Trophoblast cell (in vitro differentiated cells and primary cell): ENCODE results near the gene RPUSD1.
A peak's percentile ranks its signal among the peaks of the same experiment; 100 is the strongest.

ENCODE experiments used
- DNase-seq, 2 donors: peaks; one replicate each; pipeline ENCODE4 v3.0.0-alpha.2; 2016
- H2AFZ ChIP-seq: 2 replicates; pipeline ENCODE4 v1.6.1; 2013; ENCODE audit warnings: low read length, moderate library complexity, mild to moderate bottlenecking; ENCODE audit not compliant: insufficient read depth, poor library complexity
- H2AK5ac ChIP-seq: 2 replicates; pipeline ENCODE4 v1.6.1; 2013; ENCODE audit warnings: mild to moderate bottlenecking, low read length
- H2BK120ac ChIP-seq: 2 replicates; pipeline ENCODE4 v1.6.1; 2013; ENCODE audit warnings: low read length, mild to moderate bottlenecking, moderate library complexity; ENCODE audit not compliant: insufficient read depth, poor library complexity
- H2BK12ac ChIP-seq: 2 replicates; pipeline ENCODE4 v1.6.1; 2013; ENCODE audit warnings: mild to moderate bottlenecking, low read length, moderate library complexity
- H2BK5ac ChIP-seq: 2 replicates; pipeline ENCODE4 v1.6.1; 2013; ENCODE audit warnings: low read length, low read depth, moderate library complexity, mild to moderate bottlenecking; ENCODE audit not compliant: poor library complexity
- H3K14ac ChIP-seq: 2 replicates; pipeline ENCODE4 v1.6.1; 2013; ENCODE audit warnings: mild to moderate bottlenecking, low read length
- H3K18ac ChIP-seq: 2 replicates; pipeline ENCODE4 v1.6.1; 2013; ENCODE audit warnings: mild to moderate bottlenecking, low read length
- H3K23ac ChIP-seq: 2 replicates; pipeline ENCODE4 v1.6.1; 2013; ENCODE audit warnings: low read length
- H3K27ac ChIP-seq: 2 replicates; pipeline ENCODE4 v1.5.1; 2013; ENCODE audit warnings: low read depth, mild to moderate bottlenecking, inconsistent platforms, low read length, moderate library complexity
- H3K27me3 ChIP-seq: 2 replicates; pipeline ENCODE4 v1.6.1; 2013; ENCODE audit warnings: inconsistent platforms, mild to moderate bottlenecking, low read length, moderate library complexity; ENCODE audit not compliant: insufficient read depth
- H3K36me3 ChIP-seq, 2 experiments: 1 replicate in 1 of 2; 2 replicates in 1 of 2; pipeline ENCODE4 v1.6.1; 2013; ENCODE audit warnings: low read length in 2 of 2, mild to moderate bottlenecking in 2 of 2, moderate library complexity in 1 of 2; ENCODE audit not compliant: insufficient read depth in 2 of 2, control insufficient read depth in 1 of 2
- H3K4ac ChIP-seq: 2 replicates; pipeline ENCODE4 v1.6.1; 2013; ENCODE audit warnings: low read depth, mild to moderate bottlenecking, low read length, moderate library complexity
- H3K4me1 ChIP-seq, 2 experiments: 1 replicate in 1 of 2; 2 replicates in 1 of 2; pipeline ENCODE4 v1.6.1; 2013; ENCODE audit warnings: low read length in 2 of 2, mild to moderate bottlenecking in 2 of 2, moderate library complexity in 1 of 2; ENCODE audit not compliant: insufficient read depth in 2 of 2, control insufficient read depth in 1 of 2
- H3K4me2 ChIP-seq: 2 replicates; pipeline ENCODE4 v1.6.1; 2013; ENCODE audit warnings: inconsistent platforms, mild to moderate bottlenecking, low read length, moderate library complexity
- H3K4me3 ChIP-seq: 2 replicates; pipeline ENCODE4 v1.5.1; 2013; ENCODE audit warnings: mild to moderate bottlenecking, low read depth, low read length, inconsistent platforms
- H3K79me1 ChIP-seq: one replicate; pipeline ENCODE4 v1.6.1; 2013; ENCODE audit warnings: low read length
- H3K79me2 ChIP-seq: 2 replicates; pipeline ENCODE4 v1.6.1; 2013; ENCODE audit warnings: low read length, mild to moderate bottlenecking; ENCODE audit not compliant: control insufficient read depth, insufficient read depth, poor library complexity
- H3K9ac ChIP-seq: 2 replicates; pipeline ENCODE4 v1.6.1; 2013; ENCODE audit warnings: mild to moderate bottlenecking, low read length
- H3K9me3 ChIP-seq: 2 replicates; pipeline ENCODE4 v1.6.1; 2013; ENCODE audit warnings: low read depth, mild to moderate bottlenecking, control low read depth, inconsistent platforms, low read length; ENCODE audit not compliant: insufficient read depth
- H4K12ac ChIP-seq: 2 replicates; pipeline ENCODE4 v1.6.1; 2013; ENCODE audit warnings: low read depth, mild to moderate bottlenecking, low read length, moderate library complexity
- H4K8ac ChIP-seq: 2 replicates; pipeline ENCODE4 v1.6.1; 2013; ENCODE audit warnings: low read depth, mild to moderate bottlenecking, low read length, moderate library complexity
- H4K91ac ChIP-seq: one replicate; pipeline ENCODE4 v1.6.1; 2013; ENCODE audit warnings: low read depth, mild to moderate bottlenecking, low read length, moderate library complexity
- WGBS: extraction: QIAGEN DNeasy Blood & Tissue Kit; methylation state at CpG from one replicate; pipeline ENCODE4 v1.1.7; 2013; ENCODE audit warnings: missing lambda C conversion rate; ENCODE audit not compliant: insufficient read length, insufficient coverage; ENCODE audit errors: extremely low coverage; 5-methylcytosine and 5-hydroxymethylcytosine counted together

Gene RPUSD1

GRCh38 chr16:790086-790485 is 1.9 kb upstream of the RPUSD1 start:
- H3K23ac ChIP-seq, result no peak overlapping the region
- no peak overlapping the region for H4K12ac ChIP-seq
- H4K8ac ChIP-seq, result no peak overlapping the region
- H3K4ac ChIP-seq, result no peak overlapping the region
- H2BK120ac ChIP-seq, result no peak overlapping the region
- H3K4me3 ChIP-seq, result no peak overlapping the region
- H3K36me3 ChIP-seq, result peaks cover 66 to 70% of the 10 kb centered on the region in 2 experiments
- no peak overlapping the region for H3K4me2 ChIP-seq
- no peak for DNase-seq
- H2BK5ac ChIP-seq, result no peak overlapping the region
- no peak overlapping the region for H3K14ac ChIP-seq
- no peak overlapping the region for H3K18ac ChIP-seq
- H2BK12ac ChIP-seq, result no peak overlapping the region
- peaks cover 5% of the 10 kb centered on the region for H3K79me1 ChIP-seq
- no peak overlapping the region for H2AFZ ChIP-seq
- H4K91ac ChIP-seq, result no peak overlapping the region
- no CpG with 5 or more reads among the region's 17 CpGs for whole genome bisulfite sequencing
- no peak overlapping the region for H2AK5ac ChIP-seq
- H3K27me3 ChIP-seq, result no peaks in the 10 kb centered on the region
- no peak overlapping the region for H3K27ac ChIP-seq
- no peak overlapping the region for H3K9ac ChIP-seq
- peaks cover 6 to 14% of the 10 kb centered on the region in 2 experiments for H3K4me1 ChIP-seq
- H3K79me2 ChIP-seq, result peaks cover 8% of the 10 kb centered on the region
- no peaks in the 10 kb centered on the region for H3K9me3 ChIP-seq

GRCh38 chr16:789191-789850 is 1.1 kb upstream of the RPUSD1 start:
- Histone ChIP-seq H3K23ac (no peak overlapping the region), H4K8ac (peak overlapping the region; percentile 87), H3K36me3 (peaks cover 64 to 72% of the 10 kb centered on the region in 2 experiments), H3K27ac (no peak overlapping the region), H4K91ac (no peak overlapping the region), H2AFZ (no peak overlapping the region), H3K18ac (peak overlapping the region; percentile 81), H2BK5ac (no peak overlapping the region), H3K27me3 (no peaks in the 10 kb centered on the region), H2BK12ac (no peak overlapping the region), H3K14ac (peak overlapping the region; percentile 83), H3K4me2 (peak overlapping the region; percentile 68), H3K79me1 (peaks cover 5% of the 10 kb centered on the region), H2BK120ac (no peak overlapping the region), H3K9ac (peak overlapping the region; percentile 33), H3K4me1 (peaks cover 6 to 14% of the 10 kb centered on the region in 2 experiments), H3K9me3 (no peaks in the 10 kb centered on the region), H4K12ac (peak overlapping the region; percentile 70), H3K4ac (peak overlapping the region; percentile 75), H3K4me3 (peak overlapping the region; percentile 91), H3K79me2 (peaks cover 8% of the 10 kb centered on the region), H2AK5ac (peak overlapping the region; percentile 29)
- no peak for DNase-seq
- WGBS, result no CpG with 5 or more reads among the region's 33 CpGs

- DNase-seq, result peak; percentile 88 to 94
- Histone ChIP-seq H3K23ac (no peak within 1 kb of the TSS), H2BK120ac (peak within 1 kb of the TSS; percentile 35), H3K79me2 (peaks cover 8% of the 10 kb centered on the region), H3K4me1 (peaks cover 6 to 16% of the 10 kb centered on the region in 2 experiments), H3K36me3 (peaks cover 56 to 66% of the 10 kb centered on the region in 2 experiments), H3K4me3 (peak within 1 kb of the TSS; percentile 97), H2BK5ac (no peak within 1 kb of the TSS), H4K8ac (peak within 1 kb of the TSS; percentile 87), H2AK5ac (peak within 1 kb of the TSS; percentile 29), H2AFZ (peak within 1 kb of the TSS; percentile 52), H3K14ac (peak within 1 kb of the TSS; percentile 91), H4K12ac (peak within 1 kb of the TSS; percentile 70), H4K91ac (peak within 1 kb of the TSS; percentile 84), H2BK12ac (no peak within 1 kb of the TSS), H3K4me2 (peak within 1 kb of the TSS; percentile 94), H3K27me3 (no peaks in the 10 kb centered on the region), H3K79me1 (peaks cover 5% of the 10 kb centered on the region), H3K9me3 (no peaks in the 10 kb centered on the region), H3K18ac (peak within 1 kb of the TSS; percentile 91), H3K9ac (peak within 1 kb of the TSS; percentile 88), H3K4ac (peak within 1 kb of the TSS; percentile 75), H3K27ac (no peak within 1 kb of the TSS)
- no CpG with 5 or more reads among the region's 97 CpGs for WGBS
Observed at GRCh38 chr16:788399-789126, 382 bp upstream of the RPUSD1 start, which contains the start of gene CHTF18. Gene CHTF18 (plus strand): TSS chr16:788620. CDS start chr16:788685, 65 bp downstream.

- Histone ChIP-seq H2BK120ac (no peak overlapping the region), H4K12ac (no peak overlapping the region), H3K4me3 (peak overlapping the region; percentile 97), H2AK5ac (no peak overlapping the region), H3K14ac (no peak overlapping the region), H3K18ac (peak overlapping the region; percentile 91), H4K8ac (peak overlapping the region; percentile 83), H3K4ac (peak overlapping the region; percentile 30), H3K23ac (no peak overlapping the region), H2AFZ (peak overlapping the region; percentile 52), H4K91ac (peak overlapping the region; percentile 84), H3K79me2 (peaks cover 8% of the 10 kb centered on the region), H3K36me3 (peaks cover 45 to 56% of the 10 kb centered on the region in 2 experiments), H2BK12ac (no peak overlapping the region), H3K27ac (no peak overlapping the region), H3K9ac (peak overlapping the region; percentile 88), H3K4me1 (peaks cover 6 to 16% of the 10 kb centered on the region in 2 experiments), H3K79me1 (peaks cover 5% of the 10 kb centered on the region), H3K4me2 (peak overlapping the region; percentile 94), H2BK5ac (no peak overlapping the region), H3K27me3 (no peaks in the 10 kb centered on the region), H3K9me3 (no peaks in the 10 kb centered on the region)
- WGBS, result no CpG with 5 or more reads among the region's 47 CpGs
- peak in 1 of 2 donors; percentile 14 for DNase-seq
Observed at GRCh38 chr16:787321-787966, 737 bp downstream of the RPUSD1 start.
